B cell (primary cell): Measurements from ENCODE around the gene NOVA1.

Experiments
- EZH2 ChIP-seq: IDR thresholded peaks from 2 replicates; pipeline ENCODE4 v1.6.1; 2012; ENCODE audit warnings: borderline replicate concordance, low read depth, mild to moderate bottlenecking, moderate library complexity, low read length; ENCODE audit not compliant: insufficient read depth, poor library complexity, severe bottlenecking
- TF ChIP-seq, protein P1 (sequence below): fragments of 200-600 bp; IDR thresholded peaks from one replicate; pipeline ENCODE4 v1.8.0; 2022; ENCODE audit warnings: antibody characterized with exemption, mild to moderate bottlenecking

GRCh38 chr14:26415618-26416123, 182.2 kb downstream of the NOVA1 start:
- TF ChIP-seq, protein P1, sequence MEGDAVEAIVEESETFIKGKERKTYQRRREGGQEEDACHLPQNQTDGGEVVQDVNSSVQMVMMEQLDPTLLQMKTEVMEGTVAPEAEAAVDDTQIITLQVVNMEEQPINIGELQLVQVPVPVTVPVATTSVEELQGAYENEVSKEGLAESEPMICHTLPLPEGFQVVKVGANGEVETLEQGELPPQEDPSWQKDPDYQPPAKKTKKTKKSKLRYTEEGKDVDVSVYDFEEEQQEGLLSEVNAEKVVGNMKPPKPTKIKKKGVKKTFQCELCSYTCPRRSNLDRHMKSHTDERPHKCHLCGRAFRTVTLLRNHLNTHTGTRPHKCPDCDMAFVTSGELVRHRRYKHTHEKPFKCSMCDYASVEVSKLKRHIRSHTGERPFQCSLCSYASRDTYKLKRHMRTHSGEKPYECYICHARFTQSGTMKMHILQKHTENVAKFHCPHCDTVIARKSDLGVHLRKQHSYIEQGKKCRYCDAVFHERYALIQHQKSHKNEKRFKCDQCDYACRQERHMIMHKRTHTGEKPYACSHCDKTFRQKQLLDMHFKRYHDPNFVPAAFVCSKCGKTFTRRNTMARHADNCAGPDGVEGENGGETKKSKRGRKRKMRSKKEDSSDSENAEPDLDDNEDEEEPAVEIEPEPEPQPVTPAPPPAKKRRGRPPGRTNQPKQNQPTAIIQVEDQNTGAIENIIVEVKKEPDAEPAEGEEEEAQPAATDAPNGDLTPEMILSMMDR: no peak
- TF ChIP-seq EZH2: no peak
